Right lobe of liver (tissue), 6 donors: ENCODE data around the gene PDSS1. TPM values are rescaled to one million over a fixed set of nuclear protein-coding genes. Genes with fewer than 3 reads are reported as not detected.
"Not testable (repeated sequence)": the region's sequence is repeated elsewhere in the genome, so short reads cannot be mapped to it uniquely, and the experiment has no call there.

Experiments used
- ATAC-seq, 4 donors: fragments of 200-7000 bp; cut with Tn5 transposase; one replicate each; pipeline ENCODE4 v1.9.1; 2020; ENCODE audit warnings: mild to moderate bottlenecking in 4 of 4, moderate library complexity in 4 of 4
- DNase-seq, 3 donors: peaks; one replicate each; pipeline ENCODE4 v3.0.0-alpha.2; 2020
- H3K27ac ChIP-seq, 3 donors: fragments of 200-600 bp; one replicate each; pipeline ENCODE4 v1.8.0; 2022
- H3K27me3 ChIP-seq, 2 donors: fragments of 200-600 bp; one replicate each; pipeline ENCODE4 v1.8.0; 2022
- H3K36me3 ChIP-seq, 4 donors: fragments of 200-600 bp; sonication (generic) in 1 of 4; one replicate each; pipeline versions ENCODE4 v1.5.1 to v1.8.0; 2017 to 2022; ENCODE audit warnings: control low read depth in 1 of 4
- H3K4me1 ChIP-seq, 4 donors: fragments of 200-600 bp; sonication (generic) in 1 of 4; one replicate each; pipeline versions ENCODE4 v1.5.1 to v1.8.0; 2017 to 2022; ENCODE audit warnings: control low read depth in 1 of 4
- H3K4me3 ChIP-seq, 3 donors: fragments of 200-600 bp; one replicate each; pipeline ENCODE4 v1.8.0; 2022
- H3K9me3 ChIP-seq, 4 donors: fragments of 200-600 bp; sonication (generic) in 1 of 4; one replicate each; pipeline versions ENCODE4 v1.5.1 to v1.8.0; 2017 to 2022; ENCODE audit warnings: control low read depth in 1 of 4
- POLR2A ChIP-seq: fragments of 450-650 bp; IDR thresholded peaks from one replicate; pipeline ENCODE4 v1.6.1; 2017; ENCODE audit warnings: antibody characterized with exemption, mild to moderate bottlenecking
- WGBS: methylation state at CpG from one replicate; pipeline ENCODE4 v1.1.6; 2018; ENCODE audit warnings: low coverage, low lambda C conversion rate; ENCODE audit not compliant: insufficient coverage; ENCODE audit errors: missing lambda C conversion rate; 5-methylcytosine and 5-hydroxymethylcytosine counted together
- intact Hi-C, 2 donors: fragments of 100-400 bp; cut with DNase I; formaldehyde crosslinking; loops; one replicate each; pipeline versions ENCODE4 v1.11.2 to v1.14.1; 2022
- total RNA-seq, 6 experiments: library from RNA; depleted of rRNA in 2 of 6; stranded (reverse); fragments of >200 nt in 2 of 6; fragmentation: NEBNext Ultra II Directional in 3 of 6; extraction: Animal tissue kit (Norgen Biotek cat#: 25700) in 3 of 6; gene quantifications; one replicate each; pipeline versions ENCODE4 v1.1.0 to v1.2.4, GENCODE V29; 2016 to 2023
- TF ChIP-seq, protein P1 (sequence below), 4 donors: fragments of 200-600 bp in 3 of 4; fragments of 450-650 bp in 1 of 4; IDR thresholded peaks; one replicate each; pipeline versions ENCODE4 v1.5.1 to v1.8.0; 2016 to 2022; ENCODE audit warnings: antibody characterized with exemption in 4 of 4, mild to moderate bottlenecking in 2 of 4
- donor health status: DM: no; HTN: yes; CAD: no.
- donor health status: DM: no; HTN: no; CAD: no.
- donor health status: DM: no; HTN: no; CAD: no.
- donor health status: DM: no; HTN: yes; CAD: no.
- donor health status: DM: no; HTN: yes; CAD: no.

PDSS1 gene
- total RNA-seq, 6 experiments from 2014 or later = 2.3 to 15.9 (median 4.1) TPM

DNA sequence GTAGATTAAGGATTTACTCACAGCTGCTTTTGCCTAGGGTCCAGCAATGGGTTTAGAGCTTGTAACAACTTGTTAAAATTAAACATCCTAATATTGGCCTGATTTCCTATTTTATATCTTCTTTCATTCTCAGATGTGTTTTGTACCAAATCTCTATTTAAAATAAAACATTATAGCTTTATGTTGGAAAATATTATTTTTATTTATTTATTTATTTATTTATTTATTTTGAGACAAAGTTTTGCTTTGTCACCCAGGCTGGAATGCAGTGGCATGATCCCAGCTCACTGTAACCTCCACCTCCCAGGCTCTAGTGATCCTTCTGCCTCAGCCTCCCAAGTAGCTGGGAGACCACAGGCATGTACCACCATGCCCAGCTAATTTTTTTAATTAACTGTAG lies 17.9 kb upstream of the PDSS1 start:
- no peak for ATAC-seq
- Histone ChIP-seq H3K27ac (no peak overlapping the region), H3K36me3 (no peaks in the 10 kb centered on the region), H3K4me3 (no peak overlapping the region), H3K9me3 (no peaks in the 10 kb centered on the region), H3K27me3 (no peaks in the 10 kb centered on the region), H3K4me1 (no peaks in the 10 kb centered on the region)
- no peak for DNase-seq
- intact Hi-C loops = no loop called here
- no peak for TF ChIP-seq POLR2A
- TF ChIP-seq, protein P1, sequence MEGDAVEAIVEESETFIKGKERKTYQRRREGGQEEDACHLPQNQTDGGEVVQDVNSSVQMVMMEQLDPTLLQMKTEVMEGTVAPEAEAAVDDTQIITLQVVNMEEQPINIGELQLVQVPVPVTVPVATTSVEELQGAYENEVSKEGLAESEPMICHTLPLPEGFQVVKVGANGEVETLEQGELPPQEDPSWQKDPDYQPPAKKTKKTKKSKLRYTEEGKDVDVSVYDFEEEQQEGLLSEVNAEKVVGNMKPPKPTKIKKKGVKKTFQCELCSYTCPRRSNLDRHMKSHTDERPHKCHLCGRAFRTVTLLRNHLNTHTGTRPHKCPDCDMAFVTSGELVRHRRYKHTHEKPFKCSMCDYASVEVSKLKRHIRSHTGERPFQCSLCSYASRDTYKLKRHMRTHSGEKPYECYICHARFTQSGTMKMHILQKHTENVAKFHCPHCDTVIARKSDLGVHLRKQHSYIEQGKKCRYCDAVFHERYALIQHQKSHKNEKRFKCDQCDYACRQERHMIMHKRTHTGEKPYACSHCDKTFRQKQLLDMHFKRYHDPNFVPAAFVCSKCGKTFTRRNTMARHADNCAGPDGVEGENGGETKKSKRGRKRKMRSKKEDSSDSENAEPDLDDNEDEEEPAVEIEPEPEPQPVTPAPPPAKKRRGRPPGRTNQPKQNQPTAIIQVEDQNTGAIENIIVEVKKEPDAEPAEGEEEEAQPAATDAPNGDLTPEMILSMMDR (IDR thresholded peaks at IDR 0.05) = no peak

DNA sequence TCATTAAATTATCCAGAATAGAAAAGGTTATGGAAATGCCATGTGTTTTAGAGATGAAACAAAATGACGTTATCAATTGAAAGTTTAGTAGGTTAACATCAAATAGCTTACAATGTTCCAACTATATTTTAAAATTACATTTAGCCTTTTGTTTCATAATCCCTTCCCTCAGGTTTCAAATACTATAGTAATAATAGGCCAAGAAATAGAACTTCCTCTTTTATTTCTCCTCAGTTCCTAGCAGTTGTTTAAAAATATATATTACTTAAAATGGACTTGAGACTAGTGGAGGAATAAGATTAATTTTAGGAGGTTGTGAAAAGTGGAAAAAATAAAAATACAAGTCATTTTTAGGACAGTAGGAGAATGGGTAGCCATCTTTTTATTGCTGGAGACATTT lies 16.4 kb upstream of the PDSS1 start:
- no peak for ATAC-seq
- 50% methylated on average over 1 of the region's 1 CpG for WGBS
- Histone ChIP-seq H3K27ac (no peak overlapping the region), H3K36me3 (no peaks in the 10 kb centered on the region), H3K9me3 (no peaks in the 10 kb centered on the region), H3K4me3 (no peak overlapping the region), H3K4me1 (no peaks in the 10 kb centered on the region), H3K27me3 (no peaks in the 10 kb centered on the region)
- TF ChIP-seq, protein P1 (IDR thresholded peaks at IDR 0.05) = no peak
- no peak for TF ChIP-seq POLR2A
- intact Hi-C loops = no loop called here
- no peak for DNase-seq

DNA sequence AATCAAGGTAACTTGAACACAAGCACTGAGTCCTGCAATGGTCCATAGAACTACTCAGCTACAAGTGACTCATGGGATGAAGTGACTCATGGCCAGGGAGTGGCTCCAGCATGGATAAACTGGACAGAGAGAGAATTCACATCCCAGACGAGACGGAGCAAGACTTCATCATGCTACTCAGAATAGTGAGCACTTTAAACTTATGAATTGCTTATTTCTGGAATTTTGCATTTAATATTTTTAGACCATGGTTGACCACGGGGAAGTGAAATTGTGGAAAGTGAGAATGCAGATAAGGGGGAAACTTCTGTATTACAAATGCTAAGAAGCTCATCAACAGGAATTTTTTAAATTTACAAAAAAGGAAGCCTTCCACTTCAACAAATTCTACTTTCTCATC lies 15.5 kb upstream of the PDSS1 start:
- DNase-seq, H3K36me3 ChIP-seq, H3K27me3 ChIP-seq, H3K4me3 ChIP-seq, intact Hi-C loops, H3K4me1 ChIP-seq, H3K9me3 ChIP-seq, H3K27ac ChIP-seq: not testable (repeated sequence)
- ATAC-seq = peak in 1 of 4 donors; percentile 73
- 55% methylated on average over 3 of the region's 3 CpGs for WGBS

DNA sequence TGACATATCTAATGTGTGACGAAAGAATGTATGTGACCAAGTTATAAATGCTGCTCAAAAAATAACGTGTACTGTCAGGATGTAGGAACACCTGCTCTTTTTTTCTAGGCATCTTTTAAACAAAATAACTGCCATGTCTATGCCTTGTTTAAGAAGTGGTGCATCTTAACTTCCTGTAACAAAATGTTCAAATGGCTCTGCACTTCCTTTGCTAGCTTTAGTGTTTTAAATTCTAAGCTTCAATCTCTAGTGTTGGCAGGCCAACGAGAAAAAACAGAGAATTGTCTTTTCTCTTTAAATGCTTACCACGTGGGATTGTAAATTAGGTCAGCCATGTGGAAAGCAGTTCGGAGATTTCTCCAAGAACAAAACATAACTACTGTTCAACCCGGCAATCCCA lies 14.6 kb upstream of the PDSS1 start:
- Histone ChIP-seq H3K9me3 (no peaks in the 10 kb centered on the region), H3K27me3 (no peaks in the 10 kb centered on the region), H3K27ac (no peak overlapping the region), H3K4me3 (no peak overlapping the region), H3K4me1 (no peaks in the 10 kb centered on the region), H3K36me3 (no peaks in the 10 kb centered on the region)
- no peak for TF ChIP-seq POLR2A
- TF ChIP-seq, protein P1 (IDR thresholded peaks at IDR 0.05) = no peak
- intact Hi-C loops = no loop called here
- DNase-seq (no peak), ATAC-seq (no peak)
- WGBS = 43% methylated on average over 6 of the region's 6 CpGs

DNA sequence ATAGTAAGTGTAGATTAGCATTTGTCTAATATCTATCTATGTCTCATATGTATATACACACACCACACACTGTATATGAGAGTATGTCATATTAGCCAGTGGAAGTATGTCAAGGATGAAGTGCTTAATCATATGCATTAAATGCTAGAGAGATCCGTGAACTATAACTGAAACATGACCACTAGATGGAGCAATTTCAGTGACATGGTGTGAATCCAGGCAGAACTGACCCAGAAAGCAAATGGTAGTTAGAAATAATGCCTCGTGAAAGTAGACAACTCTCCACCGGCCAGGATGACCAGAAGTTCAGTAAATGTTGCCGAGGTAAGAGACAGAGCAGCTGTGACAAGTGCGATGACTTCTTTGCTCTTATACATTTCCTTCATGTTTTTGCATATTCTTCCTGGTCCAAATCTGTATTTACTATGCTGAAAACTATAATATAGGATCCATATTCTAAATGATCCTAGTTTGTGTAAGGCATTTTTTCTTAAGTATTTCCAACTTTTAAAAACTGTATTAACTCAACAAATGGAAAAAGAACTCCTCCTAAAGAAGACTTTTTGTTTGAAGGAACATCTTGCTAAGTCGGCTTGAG lies 12.7 kb upstream of the PDSS1 start:
- DNase-seq, H3K36me3 ChIP-seq, intact Hi-C loops, H3K27ac ChIP-seq, H3K4me1 ChIP-seq, H3K9me3 ChIP-seq, H3K27me3 ChIP-seq, H3K4me3 ChIP-seq: not testable (repeated sequence)
- 16% methylated on average over 6 of the region's 6 CpGs for WGBS
- TF ChIP-seq, protein P1 (IDR thresholded peaks at IDR 0.05) = peak; percentile 32 to 64 (median 44)
- ATAC-seq = peak; percentile 93 to 99 (median 97)
